Osteoblast (primary cell): ENCODE results near the gene VMP1. TPM values are rescaled to one million over a fixed set of nuclear protein-coding genes. Genes with fewer than 3 reads are reported as not detected.

Experiments used
- DNase-seq: peaks from one replicate; pipeline ENCODE4 v3.0.0; 2011; ENCODE audit warnings: low spot score, mixed read lengths; ENCODE audit not compliant: insufficient read length; ENCODE audit errors: missing footprints
- H2AFZ ChIP-seq: 2 replicates; pipeline ENCODE4 v1.6.0; 2011; ENCODE audit warnings: mild to moderate bottlenecking, low read length
- H3K27ac ChIP-seq: 2 replicates; pipeline ENCODE4 v1.5.1; 2011; ENCODE audit warnings: mild to moderate bottlenecking, low read depth, low read length, moderate library complexity
- H3K27me3 ChIP-seq: 2 replicates; pipeline ENCODE4 v1.6.0; 2012; ENCODE audit warnings: mild to moderate bottlenecking, control low read depth, inconsistent platforms, low read length, moderate library complexity; ENCODE audit not compliant: insufficient read depth
- H3K36me3 ChIP-seq: 2 replicates; pipeline ENCODE4 v1.5.1; 2011; ENCODE audit warnings: mild to moderate bottlenecking, low read length, control low read depth, moderate library complexity; ENCODE audit not compliant: insufficient read depth
- H3K4me1 ChIP-seq: 2 replicates; pipeline ENCODE4 v1.5.1; 2011; ENCODE audit warnings: mild to moderate bottlenecking, low read length, control low read depth, moderate library complexity; ENCODE audit not compliant: insufficient read depth
- H3K4me2 ChIP-seq: 2 replicates; pipeline ENCODE4 v1.6.0; 2011; ENCODE audit warnings: mild to moderate bottlenecking, low read length; ENCODE audit not compliant: insufficient read depth
- H3K4me3 ChIP-seq: fragments of 200-600 bp; sonication (generic); 3 replicates; pipeline ENCODE4 v1.5.1; 2012; ENCODE audit warnings: mild to moderate bottlenecking, low read length, inconsistent platforms; ENCODE audit not compliant: insufficient read depth
- H3K79me2 ChIP-seq: 2 replicates; pipeline ENCODE4 v1.6.0; 2012; ENCODE audit warnings: mild to moderate bottlenecking, low read length, control low read depth, inconsistent platforms; ENCODE audit not compliant: insufficient read depth
- H3K9me3 ChIP-seq: 2 replicates; pipeline ENCODE4 v1.5.1; 2011; ENCODE audit warnings: low read depth, low read length, control low read depth
- H4K20me1 ChIP-seq: 2 replicates; pipeline ENCODE4 v1.6.0; 2012; ENCODE audit warnings: mild to moderate bottlenecking, low read length, control low read depth; ENCODE audit not compliant: insufficient read depth
- CTCF ChIP-seq: IDR thresholded peaks from 2 replicates; pipeline ENCODE4 v1.5.1; 2011; ENCODE audit warnings: mild to moderate bottlenecking, low read depth, low read length, moderate library complexity; ENCODE audit errors: extremely low read depth
- total RNA-seq: library from RNA; depleted of rRNA; stranded (reverse); fragments of >200 nt; gene quantifications from 2 replicates; pipeline ENCODE4 v1.2.3, GENCODE V29; 2012

The VMP1 gene
- total RNA-seq, 1 donor: 415 TPM

DNA sequence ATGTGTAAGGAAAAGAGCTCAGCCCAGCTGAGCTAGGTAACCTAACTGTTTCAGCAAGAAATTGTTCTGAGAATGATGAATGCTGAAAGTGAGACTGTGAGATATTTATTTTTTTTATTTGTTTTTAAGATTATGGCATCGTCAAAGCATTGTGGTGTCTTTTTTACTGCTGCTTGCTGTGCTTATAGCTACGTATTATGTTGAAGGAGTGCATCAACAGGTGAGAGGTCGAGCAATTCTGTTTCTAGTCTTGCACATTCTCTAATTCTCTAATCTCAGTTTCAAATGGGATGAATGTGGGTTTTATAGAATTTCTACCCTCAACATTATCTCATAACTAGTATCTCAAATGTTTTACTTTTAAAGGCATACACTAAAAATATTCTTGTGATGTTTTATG, 29.9 kb downstream of the VMP1 start:
- peaks cover 14% of the 10 kb centered on the region for H3K36me3 ChIP-seq
- no peak overlapping the region for H3K4me2 ChIP-seq
- H3K27ac ChIP-seq: no peak overlapping the region
- H4K20me1 ChIP-seq: no peaks in the 10 kb centered on the region
- H3K4me1 ChIP-seq: no peaks in the 10 kb centered on the region
- H3K27me3 ChIP-seq: no peaks in the 10 kb centered on the region
- H3K4me3 ChIP-seq: no peak overlapping the region
- TF ChIP-seq CTCF: no peak
- no peak overlapping the region for H2AFZ ChIP-seq
- H3K9me3 ChIP-seq: no peaks in the 10 kb centered on the region
- H3K79me2 ChIP-seq: peaks cover 9% of the 10 kb centered on the region
- no peak for DNase-seq

DNA sequence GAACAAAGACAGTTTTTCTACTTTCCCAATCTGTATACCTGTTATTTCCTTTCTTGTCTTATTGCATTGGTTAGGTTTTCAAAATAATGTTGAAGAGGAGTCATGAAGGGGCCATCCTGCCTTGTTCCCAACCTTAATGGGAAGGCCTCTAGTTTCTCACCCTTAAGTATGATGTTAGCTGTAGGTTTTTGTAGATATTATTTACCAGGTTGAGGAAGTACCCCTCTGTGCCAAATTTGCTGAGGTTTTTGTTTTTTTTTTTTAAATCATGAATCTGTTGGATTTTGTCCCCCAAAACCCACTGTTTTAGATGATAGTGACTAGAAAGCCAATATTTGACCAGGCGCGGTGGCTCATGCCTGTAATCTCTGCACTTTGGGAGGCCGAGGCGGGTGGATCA, 36.4 kb downstream of the VMP1 start:
- DNase-seq: no peak
- Histone ChIP-seq H3K36me3 (peaks cover 8% of the 10 kb centered on the region), H3K4me1 (no peaks in the 10 kb centered on the region), H3K27me3 (no peaks in the 10 kb centered on the region), H3K4me2 (no peak overlapping the region), H4K20me1 (no peaks in the 10 kb centered on the region), H3K79me2 (no peaks in the 10 kb centered on the region), H2AFZ (no peak overlapping the region), H3K9me3 (no peaks in the 10 kb centered on the region), H3K4me3 (no peak overlapping the region), H3K27ac (no peak overlapping the region)
- TF ChIP-seq CTCF: no peak

GRCh38 chr17:59745040-59745439, 37.6 kb downstream of the VMP1 start:
- DNase-seq: no peak
- no peak overlapping the region for H3K4me3 ChIP-seq
- no peaks in the 10 kb centered on the region for H3K9me3 ChIP-seq
- peaks cover 8% of the 10 kb centered on the region for H3K36me3 ChIP-seq
- H4K20me1 ChIP-seq: no peaks in the 10 kb centered on the region
- no peak for TF ChIP-seq CTCF
- H3K4me1 ChIP-seq: no peaks in the 10 kb centered on the region
- no peak overlapping the region for H2AFZ ChIP-seq
- no peaks in the 10 kb centered on the region for H3K27me3 ChIP-seq
- no peaks in the 10 kb centered on the region for H3K79me2 ChIP-seq
- H3K4me2 ChIP-seq: no peak overlapping the region
- no peak overlapping the region for H3K27ac ChIP-seq

- peak; percentile 92 for DNase-seq
- H3K4me3 ChIP-seq: no peak overlapping the region
- H3K4me1 ChIP-seq: peaks cover 3% of the 10 kb centered on the region
- H3K4me2 ChIP-seq: no peak overlapping the region
- H4K20me1 ChIP-seq: no peaks in the 10 kb centered on the region
- H3K27ac ChIP-seq: no peak overlapping the region
- H3K27me3 ChIP-seq: no peaks in the 10 kb centered on the region
- H2AFZ ChIP-seq: no peak overlapping the region
- peaks cover 6% of the 10 kb centered on the region for H3K79me2 ChIP-seq
- H3K9me3 ChIP-seq: no peaks in the 10 kb centered on the region
- peak; percentile 66 for TF ChIP-seq CTCF
- H3K36me3 ChIP-seq: peaks cover 7% of the 10 kb centered on the region
Observed at GRCh38 chr17:59746849-59747445, 39.5 kb downstream of the VMP1 start.
